Measurements from ENCODE around the gene RAB38. TPM values are rescaled to one million over a fixed set of nuclear protein-coding genes. Genes with fewer than 3 reads are reported as not detected.

The RAB38 gene
- total RNA-seq, 2 experiments from 2014 or later, result 0.28 to 0.44 TPM

DNA sequence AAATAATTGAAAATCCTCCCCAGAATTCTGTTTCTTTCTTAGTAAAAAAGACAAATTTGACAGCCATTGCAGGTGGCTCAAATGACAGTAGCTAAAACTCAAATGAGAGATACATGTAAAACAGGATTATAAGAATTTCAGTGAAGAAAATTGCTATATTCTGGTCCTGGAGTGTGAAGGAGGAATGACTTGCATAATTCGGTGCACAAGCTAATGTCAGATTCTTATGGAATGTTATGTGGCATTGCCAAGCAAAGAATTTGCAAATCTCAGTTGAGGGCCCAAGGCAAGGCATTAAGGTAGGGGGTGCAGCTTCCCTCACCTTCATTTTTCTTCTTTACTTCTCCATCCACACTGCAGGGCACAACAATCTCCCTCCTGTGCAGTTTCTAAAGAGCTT is 35.4 kb downstream of the RAB38 start:
- Mint-ChIP-seq H3K27me3 (no peaks in the 10 kb centered on the region), H3K4me1 (ENCODE audit: low read depth) (no peaks in the 10 kb centered on the region), H3K36me3 (ENCODE audit: low read depth) (no peaks in the 10 kb centered on the region), H3K9me3 (no peaks in the 10 kb centered on the region), H3K4me3 (no peak overlapping the region), H3K27ac (no peak overlapping the region)
- Histone ChIP-seq H3K27me3 (ENCODE audit: control insufficient read depth in 1 of 2, insufficient read depth in 2 of 2, low read length in 2 of 2) (no peaks in the 10 kb centered on the region), H3K4me3 (ENCODE audit: low read length) (no peak overlapping the region), H3K4me1 (ENCODE audit: insufficient read depth, low read length) (no peaks in the 10 kb centered on the region), H3K27ac (ENCODE audit: low read depth in 1 of 2, low read length in 2 of 2) (no peak overlapping the region), H3K9me3 (ENCODE audit: control insufficient read depth in 1 of 2, insufficient read depth in 1 of 2, low read length in 2 of 2) (no peaks in the 10 kb centered on the region), H3K36me3 (ENCODE audit: insufficient read depth, low read length) (no peaks in the 10 kb centered on the region)
- intact Hi-C loops (cut with DNase I, micrococcal nuclease), result no loop called here
- TF ChIP-seq, protein P1, sequence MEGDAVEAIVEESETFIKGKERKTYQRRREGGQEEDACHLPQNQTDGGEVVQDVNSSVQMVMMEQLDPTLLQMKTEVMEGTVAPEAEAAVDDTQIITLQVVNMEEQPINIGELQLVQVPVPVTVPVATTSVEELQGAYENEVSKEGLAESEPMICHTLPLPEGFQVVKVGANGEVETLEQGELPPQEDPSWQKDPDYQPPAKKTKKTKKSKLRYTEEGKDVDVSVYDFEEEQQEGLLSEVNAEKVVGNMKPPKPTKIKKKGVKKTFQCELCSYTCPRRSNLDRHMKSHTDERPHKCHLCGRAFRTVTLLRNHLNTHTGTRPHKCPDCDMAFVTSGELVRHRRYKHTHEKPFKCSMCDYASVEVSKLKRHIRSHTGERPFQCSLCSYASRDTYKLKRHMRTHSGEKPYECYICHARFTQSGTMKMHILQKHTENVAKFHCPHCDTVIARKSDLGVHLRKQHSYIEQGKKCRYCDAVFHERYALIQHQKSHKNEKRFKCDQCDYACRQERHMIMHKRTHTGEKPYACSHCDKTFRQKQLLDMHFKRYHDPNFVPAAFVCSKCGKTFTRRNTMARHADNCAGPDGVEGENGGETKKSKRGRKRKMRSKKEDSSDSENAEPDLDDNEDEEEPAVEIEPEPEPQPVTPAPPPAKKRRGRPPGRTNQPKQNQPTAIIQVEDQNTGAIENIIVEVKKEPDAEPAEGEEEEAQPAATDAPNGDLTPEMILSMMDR (IDR thresholded peaks at IDR 0.05), result no peak
- ATAC-seq (ENCODE audit: poor library complexity) (no peak), DNase-seq (no peak)
- CTCF ChIA-PET, result no interaction called here
- POLR2A ChIA-PET, result no interaction called here

DNA sequence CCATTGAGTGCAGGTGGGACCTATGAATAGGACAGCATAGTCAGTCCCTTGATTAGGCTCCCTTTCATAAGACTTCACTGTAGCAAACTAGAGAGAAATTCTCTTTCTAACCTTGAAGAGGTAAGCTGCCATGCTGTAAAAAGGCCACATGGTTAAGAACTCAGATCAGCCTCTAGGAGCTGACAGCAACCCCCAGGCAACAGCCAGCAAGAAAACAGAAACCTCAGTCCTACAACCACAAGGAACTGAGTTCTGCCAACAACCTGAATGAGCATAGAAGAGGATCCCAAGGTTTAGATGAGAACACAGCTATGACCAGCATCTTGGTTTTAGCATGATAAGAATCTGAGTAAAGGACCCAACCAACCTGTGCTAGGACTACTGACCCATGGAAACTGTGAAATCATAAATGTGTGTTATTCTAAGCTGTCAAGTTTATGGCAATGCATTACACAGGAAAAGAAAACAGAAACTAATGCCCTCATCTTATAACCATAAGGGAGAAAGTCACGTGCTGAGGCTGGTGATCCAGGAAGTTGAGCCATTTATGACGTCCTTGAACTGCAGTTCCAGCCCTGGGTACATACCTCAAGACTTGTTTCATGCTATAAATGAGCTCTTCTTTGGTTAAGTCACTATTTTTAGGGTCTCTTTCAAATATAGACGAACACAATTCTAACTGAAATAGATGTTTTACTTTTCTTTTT is 43.3 kb downstream of the RAB38 start:
- H3K36me3 ChIP-seq (ENCODE audit: insufficient read depth, low read length), result no peaks in the 10 kb centered on the region
- H3K4me3 Mint-ChIP-seq, result no peak overlapping the region
- H3K4me3 ChIP-seq (ENCODE audit: low read length), result no peak overlapping the region
- intact Hi-C loops (cut with DNase I, micrococcal nuclease), result no loop called here
- no peaks in the 10 kb centered on the region for H3K9me3 ChIP-seq (ENCODE audit: control insufficient read depth in 1 of 2, insufficient read depth in 1 of 2, low read length in 2 of 2)
- DNase-seq, result no peak
- TF ChIP-seq, protein P1 (IDR thresholded peaks at IDR 0.05), result no peak
- no peaks in the 10 kb centered on the region for H3K4me1 ChIP-seq (ENCODE audit: insufficient read depth, low read length)
- H3K4me1 Mint-ChIP-seq (ENCODE audit: low read depth), result no peaks in the 10 kb centered on the region
- POLR2A ChIA-PET, result no interaction called here
- CTCF ChIA-PET, result no interaction called here
- no peak overlapping the region for H3K27ac ChIP-seq (ENCODE audit: low read depth in 1 of 2, low read length in 2 of 2)
- no peak for ATAC-seq (ENCODE audit: poor library complexity)
- peaks cover 3% of the 10 kb centered on the region for H3K9me3 Mint-ChIP-seq
- no peaks in the 10 kb centered on the region for H3K27me3 ChIP-seq (ENCODE audit: control insufficient read depth in 1 of 2, insufficient read depth in 2 of 2, low read length in 2 of 2)
- no peak overlapping the region for H3K27ac Mint-ChIP-seq
- no peaks in the 10 kb centered on the region for H3K27me3 Mint-ChIP-seq
- no peaks in the 10 kb centered on the region for H3K36me3 Mint-ChIP-seq (ENCODE audit: low read depth)

DNA sequence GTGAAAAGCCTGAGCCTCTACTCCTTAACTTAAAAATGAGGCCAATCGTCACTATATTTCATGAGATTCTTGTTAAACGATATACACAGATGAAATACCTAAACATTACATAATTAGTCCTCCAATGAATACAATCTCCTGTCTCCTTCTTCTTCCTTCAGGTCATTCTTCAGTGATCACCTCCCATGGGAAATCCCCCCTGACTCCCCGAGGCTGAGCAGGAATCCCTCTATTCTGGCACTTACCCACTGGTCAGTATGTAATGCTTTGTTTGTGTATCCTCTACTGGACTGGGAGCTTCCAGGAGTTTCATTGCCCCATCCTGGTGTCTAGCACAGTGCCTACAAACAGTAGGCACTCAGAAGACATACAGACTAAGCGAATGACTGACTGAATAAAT is 52.3 kb downstream of the RAB38 start:
- no peak for DNase-seq
- Mint-ChIP-seq H3K4me1 (ENCODE audit: low read depth) (no peaks in the 10 kb centered on the region), H3K4me3 (no peak overlapping the region), H3K9me3 (no peaks in the 10 kb centered on the region), H3K27me3 (no peaks in the 10 kb centered on the region), H3K27ac (no peak overlapping the region), H3K36me3 (ENCODE audit: low read depth) (no peaks in the 10 kb centered on the region)
- TF ChIP-seq, protein P1 (IDR thresholded peaks at IDR 0.05), result no peak
- H3K4me3 ChIP-seq (ENCODE audit: low read length), result no peak overlapping the region
- no peaks in the 10 kb centered on the region for H3K9me3 ChIP-seq (ENCODE audit: control insufficient read depth in 1 of 2, insufficient read depth in 1 of 2, low read length in 2 of 2)
- no peak for ATAC-seq (ENCODE audit: poor library complexity)
- no peaks in the 10 kb centered on the region for H3K36me3 ChIP-seq (ENCODE audit: insufficient read depth, low read length)
- H3K4me1 ChIP-seq (ENCODE audit: insufficient read depth, low read length), result no peaks in the 10 kb centered on the region
- no peaks in the 10 kb centered on the region for H3K27me3 ChIP-seq (ENCODE audit: control insufficient read depth in 1 of 2, insufficient read depth in 2 of 2, low read length in 2 of 2)
- ChIA-PET CTCF (interaction anchor here (1.0 kb wide), 1 partner anchor 10 kb away, joined by 3 read pairs; no protein-coding TSS in a partner anchor), POLR2A (no interaction called here)
- intact Hi-C loops (cut with DNase I, micrococcal nuclease), result no loop called here
- H3K27ac ChIP-seq (ENCODE audit: low read depth in 1 of 2, low read length in 2 of 2), result no peak overlapping the region
